Activated naive CD4-positive, alpha-beta T cell treated with anti-CD3 and anti-CD28 coated beads for 36 hours (primary cell): Measurements from ENCODE around the gene MTCL1. TPM values are rescaled to one million over a fixed set of nuclear protein-coding genes. Genes with fewer than 3 reads are reported as not detected.
"Not testable (repeated sequence)": the region's sequence is repeated elsewhere in the genome, so short reads cannot be mapped to it uniquely, and the experiment has no call there.

Experiments
- CTCF ChIA-PET: fragments of 350-600 bp; sonication (Branson Sonifier 250); formaldehyde crosslinking; loops from one replicate; lab custom pipeline; 2021; ENCODE audit warnings: antibody characterized with exemption; lab: Charles Lee
- DNase-seq: peaks from one replicate; pipeline ENCODE4 v3.0.0-alpha.2; 2020
- H3K27ac Mint-ChIP-seq: one replicate; pipeline ENCODE4 v1.8.0; 2021; ENCODE audit warnings: mild to moderate bottlenecking, mixed read lengths
- H3K27me3 Mint-ChIP-seq: one replicate; pipeline ENCODE4 v1.8.0; 2021; ENCODE audit warnings: low read depth, mixed read lengths
- H3K36me3 Mint-ChIP-seq: one replicate; pipeline ENCODE4 v1.8.0; 2021; ENCODE audit warnings: low read depth, mixed read lengths
- H3K4me1 Mint-ChIP-seq: one replicate; pipeline ENCODE4 v1.8.0; 2021; ENCODE audit warnings: low read depth, mixed read lengths
- H3K4me3 Mint-ChIP-seq: one replicate; pipeline ENCODE4 v1.8.0; 2021; ENCODE audit warnings: mild to moderate bottlenecking, moderate library complexity, mixed read lengths
- H3K9me3 Mint-ChIP-seq: one replicate; pipeline ENCODE4 v1.8.0; 2021; ENCODE audit warnings: mixed read lengths
- intact Hi-C: fragments of 100-400 bp; cut with micrococcal nuclease; formaldehyde crosslinking; loops from one replicate; pipeline ENCODE4 v1.15.1; 2023
- total RNA-seq, 2 experiments: library from RNA; stranded (reverse); gene quantifications; one replicate each; pipeline ENCODE4 v1.2.3, GENCODE V29; 2021

MTCL1 gene
- total RNA-seq, 2 experiments from 2014 or later = 0.15 to 0.31 TPM

- Mint-ChIP-seq H3K27ac (no peak overlapping the region), H3K36me3 (no peaks in the 10 kb centered on the region), H3K27me3 (peaks cover 2% of the 10 kb centered on the region), H3K4me3 (no peak overlapping the region), H3K9me3 (no peaks in the 10 kb centered on the region), H3K4me1 (peaks cover 20% of the 10 kb centered on the region)
- peak; percentile 77 for DNase-seq
- intact Hi-C loops = loop anchor here (1.0 kb wide), 1 partner anchor 51 kb away; no protein-coding TSS in a partner anchor
- CTCF ChIA-PET = interaction anchor here (0.5 kb wide), 1 partner anchor 303 kb away, joined by 4 read pairs; no protein-coding TSS in a partner anchor
Observed at GRCh38 chr18:8754995-8755960, 49.9 kb downstream of the MTCL1 start.

GRCh38 chr18:8756571-8756970 lies 51.2 kb downstream of the MTCL1 start:
- Mint-ChIP-seq H3K27ac (no peak overlapping the region), H3K36me3 (no peaks in the 10 kb centered on the region)
- intact Hi-C loops = no loop called here

GRCh38 chr18:8757396-8757997 lies 52.1 kb downstream of the MTCL1 start:
- CTCF ChIA-PET = interaction anchor here (0.6 kb wide), 1 partner anchor 51 kb away, joined by 3 read pairs; no protein-coding TSS in a partner anchor
- H3K4me1 Mint-ChIP-seq = peaks cover 20% of the 10 kb centered on the region
- intact Hi-C loops = no loop called here
- no peak overlapping the region for H3K27ac Mint-ChIP-seq
- peaks cover 2% of the 10 kb centered on the region for H3K36me3 Mint-ChIP-seq
- no peak overlapping the region for H3K4me3 Mint-ChIP-seq
- peaks cover 2% of the 10 kb centered on the region for H3K27me3 Mint-ChIP-seq
- no peak for DNase-seq
- H3K9me3 Mint-ChIP-seq = peaks cover 12% of the 10 kb centered on the region

More at GRCh38 chr18:8756571-8756970, 51.2 kb downstream of the MTCL1 start:
- DNase-seq = no peak
- H3K27me3 Mint-ChIP-seq = peaks cover 2% of the 10 kb centered on the region
- peaks cover 20% of the 10 kb centered on the region for H3K4me1 Mint-ChIP-seq
- peaks cover 4% of the 10 kb centered on the region for H3K9me3 Mint-ChIP-seq
- H3K4me3 Mint-ChIP-seq = no peak overlapping the region
- CTCF ChIA-PET = no interaction called here

- H3K36me3 Mint-ChIP-seq = peaks cover 2% of the 10 kb centered on the region
- no peak for DNase-seq
- intact Hi-C loops = no loop called here
- H3K27ac Mint-ChIP-seq = no peak overlapping the region
- CTCF ChIA-PET = no interaction called here
- peaks cover 13% of the 10 kb centered on the region for H3K9me3 Mint-ChIP-seq
- peaks cover 20% of the 10 kb centered on the region for H3K4me1 Mint-ChIP-seq
- no peak overlapping the region for H3K4me3 Mint-ChIP-seq
- peaks cover 2% of the 10 kb centered on the region for H3K27me3 Mint-ChIP-seq
Observed at GRCh38 chr18:8758466-8758865, 53.1 kb downstream of the MTCL1 start.

- H3K27ac Mint-ChIP-seq = no peak overlapping the region
- intact Hi-C loops = no loop called here
- H3K36me3 Mint-ChIP-seq = peaks cover 2% of the 10 kb centered on the region
- peaks cover 2% of the 10 kb centered on the region for H3K27me3 Mint-ChIP-seq
- H3K4me1 Mint-ChIP-seq = peaks cover 6% of the 10 kb centered on the region
- no peak for DNase-seq
- CTCF ChIA-PET = no interaction called here
- no peak overlapping the region for H3K4me3 Mint-ChIP-seq
- H3K9me3 Mint-ChIP-seq = peaks cover 13% of the 10 kb centered on the region
Observed at GRCh38 chr18:8760984-8761383, 55.6 kb downstream of the MTCL1 start.

- H3K4me1 Mint-ChIP-seq, H3K36me3 Mint-ChIP-seq, H3K4me3 Mint-ChIP-seq, DNase-seq, intact Hi-C loops, H3K27me3 Mint-ChIP-seq, H3K27ac Mint-ChIP-seq: not testable (repeated sequence)
- peaks cover 13% of the 10 kb centered on the region for H3K9me3 Mint-ChIP-seq
- CTCF ChIA-PET = interaction anchor here (0.6 kb wide), 1 partner anchor 25 kb away, joined by 3 read pairs; no protein-coding TSS in a partner anchor
Observed at GRCh38 chr18:8761535-8761934, 56.2 kb downstream of the MTCL1 start.

GRCh38 chr18:8762968-8763367 lies 57.6 kb downstream of the MTCL1 start:
- H3K9me3 Mint-ChIP-seq = peaks cover 13% of the 10 kb centered on the region
- no peak overlapping the region for H3K4me3 Mint-ChIP-seq
- H3K27me3 Mint-ChIP-seq = peaks cover 2% of the 10 kb centered on the region
- H3K27ac Mint-ChIP-seq = no peak overlapping the region
- intact Hi-C loops = no loop called here
- no peak for DNase-seq
- peaks cover 2% of the 10 kb centered on the region for H3K36me3 Mint-ChIP-seq
- H3K4me1 Mint-ChIP-seq = no peaks in the 10 kb centered on the region
- CTCF ChIA-PET = no interaction called here

GRCh38 chr18:8763611-8764010 lies 58.3 kb downstream of the MTCL1 start:
- CTCF ChIA-PET = no interaction called here
- no peak overlapping the region for H3K27ac Mint-ChIP-seq
- no peaks in the 10 kb centered on the region for H3K4me1 Mint-ChIP-seq
- no peak for DNase-seq
- H3K4me3 Mint-ChIP-seq = no peak overlapping the region
- intact Hi-C loops = no loop called here
- H3K9me3 Mint-ChIP-seq = peaks cover 13% of the 10 kb centered on the region
- H3K27me3 Mint-ChIP-seq = peaks cover 2% of the 10 kb centered on the region
- H3K36me3 Mint-ChIP-seq = peaks cover 2% of the 10 kb centered on the region

- intact Hi-C loops = no loop called here
Observed at GRCh38 chr18:8765783-8766463, 60.6 kb downstream of the MTCL1 start.

GRCh38 chr18:8766559-8767293 lies 61.4 kb downstream of the MTCL1 start:
- CTCF ChIA-PET = interaction anchor here (1.0 kb wide), 1 partner anchor 83 kb away, joined by 3 read pairs; no protein-coding TSS in a partner anchor
- peaks cover 2% of the 10 kb centered on the region for H3K36me3 Mint-ChIP-seq
- H3K4me3 Mint-ChIP-seq = no peak overlapping the region
- no peaks in the 10 kb centered on the region for H3K27me3 Mint-ChIP-seq
- no peak overlapping the region for H3K27ac Mint-ChIP-seq
- no peak for DNase-seq
- intact Hi-C loops = no loop called here
- H3K9me3 Mint-ChIP-seq = peaks cover 9% of the 10 kb centered on the region
- H3K4me1 Mint-ChIP-seq = no peaks in the 10 kb centered on the region

More at GRCh38 chr18:8765783-8766463, 60.6 kb downstream of the MTCL1 start:
- no peak for DNase-seq
- Mint-ChIP-seq H3K27ac (no peak overlapping the region), H3K36me3 (peaks cover 2% of the 10 kb centered on the region), H3K4me3 (no peak overlapping the region), H3K9me3 (peaks cover 13% of the 10 kb centered on the region), H3K4me1 (no peaks in the 10 kb centered on the region), H3K27me3 (no peaks in the 10 kb centered on the region)
- CTCF ChIA-PET = interaction anchor here (1.0 to 1.4 kb wide), 2 partner anchors 69 to 84 kb away, joined by 3 to 4 read pairs; no protein-coding TSS in a partner anchor

GRCh38 chr18:8767340-8767739 lies 62.0 kb downstream of the MTCL1 start:
- no peak for DNase-seq
- CTCF ChIA-PET = no interaction called here
- Mint-ChIP-seq H3K36me3 (peaks cover under 1% of the 10 kb centered on the region), H3K27ac (no peak overlapping the region), H3K4me3 (no peak overlapping the region), H3K4me1 (no peaks in the 10 kb centered on the region), H3K9me3 (peaks cover 3% of the 10 kb centered on the region), H3K27me3 (no peaks in the 10 kb centered on the region)
- intact Hi-C loops = no loop called here
